Panc1 (cell line): ENCODE data around the gene HVCN1. TPM values are rescaled to one million over a fixed set of nuclear protein-coding genes. Genes with fewer than 3 reads are reported as not detected.
A peak's percentile ranks its signal among the peaks of the same experiment; 100 is the strongest.

Source experiments
- ATAC-seq: fragments of 200-7000 bp; cut with Tn5 transposase; 2 replicates; pipeline ENCODE4 v1.9.1; 2020; ENCODE audit warnings: mild to moderate bottlenecking, moderate library complexity
- BruUV-seq: library from RNA; stranded (reverse); fragments of 400-500 nt; replicated peaks from 2 replicates; lab custom pipeline; 2021; lab: Mats Ljungman, UMichigan
- CTCF ChIA-PET: fragments of 300-600 bp; sonication (Branson Sonifier 250); formaldehyde crosslinking; loops from one replicate; lab custom pipeline; 2022; ENCODE audit warnings: antibody characterized with exemption; lab: Charles Lee
- POLR2A ChIA-PET: fragments of 300-600 bp; sonication (Branson Sonifier 250); formaldehyde crosslinking; loops from one replicate; lab custom pipeline; 2022; ENCODE audit warnings: antibody characterized with exemption; lab: Charles Lee
- DNase-seq: peaks from one replicate; pipeline ENCODE4 v3.0.0-alpha.2; 2010; ENCODE audit warnings: low read depth, low spot score
- H3K27ac ChIP-seq: 2 replicates; pipeline ENCODE4 v1.5.1; 2011; ENCODE audit warnings: mild to moderate bottlenecking, low read length, inconsistent platforms
- H3K27me3 ChIP-seq: fragments of 200-500 bp; sonication (Bioruptor generic); 2 replicates; pipeline ENCODE4 v1.6.0; 2014; ENCODE audit warnings: low read length, inconsistent platforms; ENCODE audit not compliant: control insufficient read depth, insufficient read depth
- H3K36me3 ChIP-seq: fragments of 200-500 bp; sonication (Bioruptor generic); 2 replicates; pipeline ENCODE4 v1.5.1; 2014; ENCODE audit warnings: inconsistent platforms, mild to moderate bottlenecking, low read length, moderate library complexity; ENCODE audit not compliant: control insufficient read depth, insufficient read depth
- H3K4me1 ChIP-seq: 2 replicates; pipeline ENCODE4 v1.5.1; 2011; ENCODE audit warnings: inconsistent platforms, mild to moderate bottlenecking, low read length, moderate library complexity; ENCODE audit not compliant: control insufficient read depth, insufficient read depth
- H3K4me3 ChIP-seq, 2 experiments: 2 replicates each; pipeline ENCODE4 v1.5.1; 2011 to 2012; ENCODE audit warnings: low read depth in 2 of 2, low read length in 2 of 2, mild to moderate bottlenecking in 2 of 2, inconsistent platforms in 1 of 2, moderate library complexity in 1 of 2
- H3K9me3 ChIP-seq: fragments of 200-500 bp; sonication (Bioruptor generic); 2 replicates; pipeline ENCODE4 v1.5.1; 2014; ENCODE audit warnings: low read depth, mild to moderate bottlenecking, inconsistent platforms, low read length, moderate library complexity; ENCODE audit not compliant: control insufficient read depth, insufficient read depth
- CTCF ChIP-seq: fragments of 450-650 bp; IDR thresholded peaks from 2 replicates; pipeline ENCODE4 v1.5.1; 2017; ENCODE audit warnings: mild to moderate bottlenecking
- POLR2AphosphoS5 ChIP-seq: IDR thresholded peaks from 2 replicates; pipeline ENCODE4 v1.6.1; 2012; ENCODE audit warnings: mild to moderate bottlenecking, low read depth, low read length, moderate library complexity
- REST ChIP-seq, 2 experiments: IDR thresholded peaks; 2 replicates each; pipeline ENCODE4 v1.6.1; 2011 to 2012; ENCODE audit warnings: low read depth in 2 of 2, control low read depth in 1 of 2, low read length in 1 of 2, mild to moderate bottlenecking in 1 of 2, moderate library complexity in 1 of 2; ENCODE audit not compliant: insufficient read depth in 1 of 2
- SIN3A ChIP-seq: IDR thresholded peaks from 2 replicates; pipeline ENCODE4 v1.6.1; 2012; ENCODE audit warnings: low read depth, mild to moderate bottlenecking, low read length, moderate library complexity, borderline replicate concordance; ENCODE audit not compliant: insufficient read depth
- TCF7L2 ChIP-seq: IDR thresholded peaks from 2 replicates; pipeline ENCODE4 v1.6.1; 2011; ENCODE audit warnings: mild to moderate bottlenecking, low read depth, low read length, inconsistent platforms
- in situ Hi-C: cut with HindIII; loops from 2 replicates; pipeline ENCODE4 v1.10.0; 2016; ENCODE audit warnings: low sequenced_read_pairs, low pct_unique_long_range_greater_than_20kb
- intact Hi-C: fragments of 100-400 bp; cut with micrococcal nuclease; formaldehyde crosslinking; loops from one replicate; pipeline ENCODE4 v1.10.0; 2022; ENCODE audit not compliant: unreplicated experiment
- total RNA-seq: library from RNA; stranded (reverse); gene quantifications from one replicate; pipeline ENCODE4 v1.2.1, GENCODE V29; 2021; ENCODE audit not compliant: unreplicated experiment

The HVCN1 gene
- total RNA-seq, 1 experiment from 2014 or later = 0.87 TPM

GRCh38 chr12:110615171-110615570, 73.7 kb downstream of the HVCN1 start:
- no peaks in the 10 kb centered on the region for H3K36me3 ChIP-seq
- intact Hi-C loops (loop anchor here (10.0 kb wide), 1 partner anchor 80 kb away; no protein-coding TSS in a partner anchor), in situ Hi-C loops (no loop called here)
- TF ChIP-seq SIN3A (no peak), POLR2AphosphoS5 (no peak), CTCF (no peak), REST (IDR thresholded peaks at IDR 0.05; ENCODE audit: insufficient read depth in 1 of 2, low read depth in 2 of 2, low read length in 1 of 2) (no peak), TCF7L2 (no peak)
- no peaks in the 10 kb centered on the region for H3K27me3 ChIP-seq
- ChIA-PET CTCF (no interaction called here), POLR2A (no interaction called here)
- 0 out of 2 replicates have a peak, but pooled peaks cover 3% of the 10 kb centered on the region for H3K4me1 ChIP-seq
- no peak overlapping the region for H3K27ac ChIP-seq
- ATAC-seq (no peak), DNase-seq (no peak)
- H3K9me3 ChIP-seq = no peaks in the 10 kb centered on the region
- no peak overlapping the region for H3K4me3 ChIP-seq
- no TSS peak for BruUV-seq

- H3K4me1 ChIP-seq = 0 out of 2 replicates have a peak, but pooled peaks cover 3% of the 10 kb centered on the region
- DNase-seq (peak; percentile 64), ATAC-seq (peak; percentile 100)
- BruUV-seq = TSS peak; percentile 79
- peak within 1 kb of the TSS; percentile 78 for H3K27ac ChIP-seq
- peak within 1 kb of the TSS; percentile 66 to 81 for H3K4me3 ChIP-seq
- ChIA-PET POLR2A (interaction anchor here (0.5 to 1.0 kb wide), 6 partner anchors 13 to 287 kb away, joined by 3 to 7 read pairs (median 3); no protein-coding TSS in a partner anchor), CTCF (interaction anchor here (0.8 kb wide), 1 partner anchor 146 kb away, joined by 3 read pairs; the partner anchor contains the start of gene GPN3)
- no peaks in the 10 kb centered on the region for H3K36me3 ChIP-seq
- intact Hi-C loops (loop anchor here (10.0 kb wide), 1 partner anchor 81 kb away; no protein-coding TSS in a partner anchor), in situ Hi-C loops (no loop called here)
- H3K9me3 ChIP-seq = no peaks in the 10 kb centered on the region
- peak; percentile 84 for TF ChIP-seq POLR2AphosphoS5
- TF ChIP-seq CTCF = no peak
- TF ChIP-seq REST (IDR thresholded peaks at IDR 0.05; ENCODE audit: insufficient read depth in 1 of 2, low read depth in 2 of 2, low read length in 1 of 2) = peak in 1 of 2 experiments; percentile 72; a peak in 2 of 4 replicates
- TF ChIP-seq TCF7L2 = no peak
- TF ChIP-seq SIN3A = peak; percentile 76; the same call in 1 of the 2 replicates
- no peaks in the 10 kb centered on the region for H3K27me3 ChIP-seq
These were observed 74.9 kb downstream of the HVCN1 start, which contains the start of gene TCTN1 for GRCh38 chr12:110613771-110614684. Gene TCTN1 (plus strand): TSS chr12:110614129. CDS start chr12:110614183, 54 bp downstream.
